ENCODE measurements around the gene TRRAP.

- TF ChIP-seq REST (IDR thresholded peaks at IDR 0.05; ENCODE audit: borderline replicate concordance) (no peak), CTCF (IDR thresholded peaks at IDR 0.05; ENCODE audit: poor library complexity, severe bottlenecking) (no peak), EP300 (conservative IDR thresholded peaks at IDR 0.05; ENCODE audit: poor library complexity, severe bottlenecking) (no peak)
Measured at GRCh38 chr7:98968621-98969020, 90.3 kb downstream of the TRRAP start.

All from neural cell (in vitro differentiated cells).